Panc1 (cell line): ENCODE measurements around the gene SLC37A1. TPM values are rescaled to one million over a fixed set of nuclear protein-coding genes. Genes with fewer than 3 reads are reported as not detected.

Source experiments
- ATAC-seq: fragments of 200-7000 bp; cut with Tn5 transposase; 2 replicates; pipeline ENCODE4 v1.9.1; 2020; ENCODE audit warnings: mild to moderate bottlenecking, moderate library complexity
- BruUV-seq: library from RNA; stranded (reverse); fragments of 400-500 nt; replicated peaks from 2 replicates; lab custom pipeline; 2021; lab: Mats Ljungman, UMichigan
- CTCF ChIA-PET: fragments of 300-600 bp; sonication (Branson Sonifier 250); formaldehyde crosslinking; loops from one replicate; lab custom pipeline; 2022; ENCODE audit warnings: antibody characterized with exemption; lab: Charles Lee
- POLR2A ChIA-PET: fragments of 300-600 bp; sonication (Branson Sonifier 250); formaldehyde crosslinking; loops from one replicate; lab custom pipeline; 2022; ENCODE audit warnings: antibody characterized with exemption; lab: Charles Lee
- DNase-seq: peaks from one replicate; pipeline ENCODE4 v3.0.0-alpha.2; 2010; ENCODE audit warnings: low read depth, low spot score
- H3K27ac ChIP-seq: 2 replicates; pipeline ENCODE4 v1.5.1; 2011; ENCODE audit warnings: mild to moderate bottlenecking, low read length, inconsistent platforms
- H3K27me3 ChIP-seq: fragments of 200-500 bp; sonication (Bioruptor generic); 2 replicates; pipeline ENCODE4 v1.6.0; 2014; ENCODE audit warnings: low read length, inconsistent platforms; ENCODE audit not compliant: control insufficient read depth, insufficient read depth
- H3K36me3 ChIP-seq: fragments of 200-500 bp; sonication (Bioruptor generic); 2 replicates; pipeline ENCODE4 v1.5.1; 2014; ENCODE audit warnings: inconsistent platforms, mild to moderate bottlenecking, low read length, moderate library complexity; ENCODE audit not compliant: control insufficient read depth, insufficient read depth
- H3K4me1 ChIP-seq: 2 replicates; pipeline ENCODE4 v1.5.1; 2011; ENCODE audit warnings: inconsistent platforms, mild to moderate bottlenecking, low read length, moderate library complexity; ENCODE audit not compliant: control insufficient read depth, insufficient read depth
- H3K4me3 ChIP-seq, 2 experiments: 2 replicates each; pipeline ENCODE4 v1.5.1; 2011 to 2012; ENCODE audit warnings: low read depth in 2 of 2, low read length in 2 of 2, mild to moderate bottlenecking in 2 of 2, inconsistent platforms in 1 of 2, moderate library complexity in 1 of 2
- H3K9me3 ChIP-seq: fragments of 200-500 bp; sonication (Bioruptor generic); 2 replicates; pipeline ENCODE4 v1.5.1; 2014; ENCODE audit warnings: low read depth, mild to moderate bottlenecking, inconsistent platforms, low read length, moderate library complexity; ENCODE audit not compliant: control insufficient read depth, insufficient read depth
- CTCF ChIP-seq: fragments of 450-650 bp; IDR thresholded peaks from 2 replicates; pipeline ENCODE4 v1.5.1; 2017; ENCODE audit warnings: mild to moderate bottlenecking
- POLR2AphosphoS5 ChIP-seq: IDR thresholded peaks from 2 replicates; pipeline ENCODE4 v1.6.1; 2012; ENCODE audit warnings: mild to moderate bottlenecking, low read depth, low read length, moderate library complexity
- REST ChIP-seq, 2 experiments: IDR thresholded peaks; 2 replicates each; pipeline ENCODE4 v1.6.1; 2011 to 2012; ENCODE audit warnings: low read depth in 2 of 2, control low read depth in 1 of 2, low read length in 1 of 2, mild to moderate bottlenecking in 1 of 2, moderate library complexity in 1 of 2; ENCODE audit not compliant: insufficient read depth in 1 of 2
- SIN3A ChIP-seq: IDR thresholded peaks from 2 replicates; pipeline ENCODE4 v1.6.1; 2012; ENCODE audit warnings: low read depth, mild to moderate bottlenecking, low read length, moderate library complexity, borderline replicate concordance; ENCODE audit not compliant: insufficient read depth
- TCF7L2 ChIP-seq: IDR thresholded peaks from 2 replicates; pipeline ENCODE4 v1.6.1; 2011; ENCODE audit warnings: mild to moderate bottlenecking, low read depth, low read length, inconsistent platforms
- in situ Hi-C: cut with HindIII; loops from 2 replicates; pipeline ENCODE4 v1.10.0; 2016; ENCODE audit warnings: low sequenced_read_pairs, low pct_unique_long_range_greater_than_20kb
- intact Hi-C: fragments of 100-400 bp; cut with micrococcal nuclease; formaldehyde crosslinking; loops from one replicate; pipeline ENCODE4 v1.10.0; 2022; ENCODE audit not compliant: unreplicated experiment
- total RNA-seq: library from RNA; stranded (reverse); gene quantifications from one replicate; pipeline ENCODE4 v1.2.1, GENCODE V29; 2021; ENCODE audit not compliant: unreplicated experiment

Gene SLC37A1
- total RNA-seq, 1 experiment from 2014 or later = 7.7 TPM

- Histone ChIP-seq H3K9me3 (no peaks in the 10 kb centered on the region), H3K27me3 (no peaks in the 10 kb centered on the region), H3K4me3 (no peak overlapping the region), H3K27ac (no peak overlapping the region), H3K4me1 (no peaks in the 10 kb centered on the region), H3K36me3 (no peaks in the 10 kb centered on the region)
- BruUV-seq = no TSS peak
- POLR2A ChIA-PET = no interaction called here
- intact Hi-C loops = no loop called here
- CTCF ChIA-PET = no interaction called here
- TF ChIP-seq CTCF (no peak), TCF7L2 (no peak), POLR2AphosphoS5 (no peak), SIN3A (no peak), REST (IDR thresholded peaks at IDR 0.05; ENCODE audit: insufficient read depth in 1 of 2, low read depth in 2 of 2, low read length in 1 of 2) (no peak)
- ATAC-seq = no peak
- DNase-seq = no peak
- in situ Hi-C loops = no loop called here
Observed at GRCh38 chr21:42472521-42472920, 41.1 kb upstream of the SLC37A1 start.

- ATAC-seq (no peak), DNase-seq (no peak)
- H3K27ac ChIP-seq = no peak overlapping the region
- BruUV-seq = no TSS peak
- CTCF ChIA-PET = no interaction called here
- no peaks in the 10 kb centered on the region for H3K9me3 ChIP-seq
- H3K36me3 ChIP-seq = no peaks in the 10 kb centered on the region
- H3K4me1 ChIP-seq = no peaks in the 10 kb centered on the region
- intact Hi-C loops = no loop called here
- TF ChIP-seq SIN3A (no peak), TCF7L2 (no peak), POLR2AphosphoS5 (no peak), REST (IDR thresholded peaks at IDR 0.05; ENCODE audit: insufficient read depth in 1 of 2, low read depth in 2 of 2, low read length in 1 of 2) (no peak)
- no peaks in the 10 kb centered on the region for H3K27me3 ChIP-seq
- POLR2A ChIA-PET = no interaction called here
- H3K4me3 ChIP-seq = no peak overlapping the region
- in situ Hi-C loops = no loop called here
Observed at GRCh38 chr21:42473498-42474042, 40.1 kb upstream of the SLC37A1 start.
